Osteocyte (in vitro differentiated cells): ENCODE results near the gene TMEM14A. TPM values are rescaled to one million over a fixed set of nuclear protein-coding genes. Genes with fewer than 3 reads are reported as not detected.

ENCODE experiments used
- DNase-seq: peaks from one replicate; pipeline ENCODE4 v3.0.0; 2021; ENCODE audit warnings: mixed read lengths; ENCODE audit not compliant: unreplicated experiment; ENCODE audit errors: extremely low spot score
- H3K27ac Mint-ChIP-seq: one replicate; pipeline ENCODE4 v1.8.0; 2021; ENCODE audit warnings: mild to moderate bottlenecking, mixed read lengths; ENCODE audit not compliant: unreplicated experiment
- H3K27me3 Mint-ChIP-seq: one replicate; pipeline ENCODE4 v1.8.0; 2021; ENCODE audit warnings: mixed read lengths; ENCODE audit not compliant: unreplicated experiment
- H3K36me3 Mint-ChIP-seq: one replicate; pipeline ENCODE4 v1.8.0; 2021; ENCODE audit warnings: mixed read lengths; ENCODE audit not compliant: unreplicated experiment
- H3K4me1 Mint-ChIP-seq: one replicate; pipeline ENCODE4 v1.8.0; 2021; ENCODE audit warnings: mixed read lengths; ENCODE audit not compliant: unreplicated experiment
- H3K4me3 Mint-ChIP-seq: one replicate; pipeline ENCODE4 v1.8.0; 2021; ENCODE audit warnings: mild to moderate bottlenecking, moderate library complexity, mixed read lengths; ENCODE audit not compliant: unreplicated experiment
- H3K9me3 Mint-ChIP-seq: one replicate; pipeline ENCODE4 v1.8.0; 2021; ENCODE audit warnings: mixed read lengths; ENCODE audit not compliant: unreplicated experiment
- total RNA-seq: library from RNA; stranded (reverse); gene quantifications from 2 replicates; pipeline ENCODE4 v1.2.1, GENCODE V29; 2021
- TF ChIP-seq, protein P1 (sequence below): fragments of 200-600 bp; sonication (generic); IDR thresholded peaks from 2 replicates; pipeline ENCODE4 v1.5.0; 2021; ENCODE audit warnings: antibody characterized with exemption, mild to moderate bottlenecking, moderate library complexity

TMEM14A gene
- total RNA-seq, 1 donor from 2014 or later: 20.4 TPM

DNA sequence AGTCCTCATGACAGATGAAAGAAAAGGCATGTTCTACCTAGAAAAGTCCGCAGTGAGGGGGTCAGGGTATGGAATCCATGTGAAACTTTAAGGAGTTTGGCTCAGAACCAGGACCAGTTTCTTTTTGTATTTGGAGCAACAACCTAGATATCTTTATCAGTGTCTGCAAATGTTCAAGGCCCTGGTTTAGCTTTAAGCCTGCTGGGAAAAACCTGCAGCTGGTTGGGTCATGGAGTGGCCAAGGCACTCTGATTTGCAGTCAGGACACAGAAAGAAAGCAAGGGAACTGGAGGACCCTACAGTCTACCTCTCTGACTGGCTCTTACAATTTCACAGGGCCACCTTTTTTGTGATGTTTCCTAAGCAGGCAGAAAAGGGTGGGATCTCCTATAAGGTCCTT lies 58.7 kb downstream of the TMEM14A start:
- Mint-ChIP-seq H3K4me3 (no peak overlapping the region), H3K4me1 (peaks cover 3% of the 10 kb centered on the region), H3K27ac (no peak overlapping the region), H3K27me3 (no peaks in the 10 kb centered on the region), H3K9me3 (no peaks in the 10 kb centered on the region), H3K36me3 (no peaks in the 10 kb centered on the region)
- TF ChIP-seq, protein P1, sequence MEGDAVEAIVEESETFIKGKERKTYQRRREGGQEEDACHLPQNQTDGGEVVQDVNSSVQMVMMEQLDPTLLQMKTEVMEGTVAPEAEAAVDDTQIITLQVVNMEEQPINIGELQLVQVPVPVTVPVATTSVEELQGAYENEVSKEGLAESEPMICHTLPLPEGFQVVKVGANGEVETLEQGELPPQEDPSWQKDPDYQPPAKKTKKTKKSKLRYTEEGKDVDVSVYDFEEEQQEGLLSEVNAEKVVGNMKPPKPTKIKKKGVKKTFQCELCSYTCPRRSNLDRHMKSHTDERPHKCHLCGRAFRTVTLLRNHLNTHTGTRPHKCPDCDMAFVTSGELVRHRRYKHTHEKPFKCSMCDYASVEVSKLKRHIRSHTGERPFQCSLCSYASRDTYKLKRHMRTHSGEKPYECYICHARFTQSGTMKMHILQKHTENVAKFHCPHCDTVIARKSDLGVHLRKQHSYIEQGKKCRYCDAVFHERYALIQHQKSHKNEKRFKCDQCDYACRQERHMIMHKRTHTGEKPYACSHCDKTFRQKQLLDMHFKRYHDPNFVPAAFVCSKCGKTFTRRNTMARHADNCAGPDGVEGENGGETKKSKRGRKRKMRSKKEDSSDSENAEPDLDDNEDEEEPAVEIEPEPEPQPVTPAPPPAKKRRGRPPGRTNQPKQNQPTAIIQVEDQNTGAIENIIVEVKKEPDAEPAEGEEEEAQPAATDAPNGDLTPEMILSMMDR: no peak
- peak; percentile 38 for DNase-seq

DNA sequence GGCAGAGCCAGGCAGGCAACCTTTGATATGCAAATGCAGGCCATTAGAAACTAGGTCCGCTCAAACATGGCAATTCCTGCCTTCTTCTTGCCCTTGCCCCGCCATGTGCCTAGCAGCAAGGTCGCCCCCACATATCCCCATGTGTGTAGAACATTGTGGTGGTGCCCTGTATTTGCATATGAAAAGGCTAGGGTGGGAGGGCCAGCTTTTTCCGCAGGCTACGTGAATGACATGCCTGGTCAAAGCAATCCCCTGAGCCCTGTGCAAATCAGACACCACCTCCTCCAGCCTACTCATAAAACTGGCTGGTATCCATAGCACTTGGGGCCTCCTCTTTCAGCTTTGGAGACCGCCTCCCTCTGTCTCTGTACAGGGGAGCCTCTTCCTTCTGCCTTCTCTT lies 60.8 kb downstream of the TMEM14A start:
- Mint-ChIP-seq H3K9me3 (no peaks in the 10 kb centered on the region), H3K27me3 (no peaks in the 10 kb centered on the region), H3K4me1 (peaks cover 3% of the 10 kb centered on the region), H3K27ac (no peak overlapping the region), H3K36me3 (no peaks in the 10 kb centered on the region), H3K4me3 (no peak overlapping the region)
- DNase-seq: no peak
- TF ChIP-seq, protein P1: no peak

DNA sequence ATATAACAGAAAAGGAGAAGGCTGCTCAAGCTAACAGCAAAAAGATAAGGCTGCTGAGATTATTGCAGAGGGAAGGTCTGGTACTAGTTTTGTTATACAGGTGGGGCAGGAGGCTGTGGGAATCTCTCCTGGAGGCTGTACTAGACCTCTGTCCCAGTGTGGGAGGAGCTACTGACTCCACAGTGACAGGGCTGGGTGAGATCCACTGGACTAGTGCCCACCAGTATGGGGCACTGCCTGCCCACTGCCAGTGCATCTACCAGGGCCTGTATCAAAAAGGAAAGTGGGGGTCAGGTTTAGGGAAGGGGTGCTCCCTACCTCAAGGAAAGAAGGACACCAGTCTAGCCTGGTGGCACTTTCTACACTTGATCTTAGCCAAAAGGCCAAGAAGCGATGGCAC lies 62.3 kb downstream of the TMEM14A start:
- Mint-ChIP-seq H3K4me1 (peaks cover 3% of the 10 kb centered on the region), H3K9me3 (no peaks in the 10 kb centered on the region), H3K27me3 (no peaks in the 10 kb centered on the region), H3K36me3 (no peaks in the 10 kb centered on the region), H3K4me3 (no peak overlapping the region), H3K27ac (no peak overlapping the region)
- no peak for DNase-seq
- TF ChIP-seq, protein P1: no peak

DNA sequence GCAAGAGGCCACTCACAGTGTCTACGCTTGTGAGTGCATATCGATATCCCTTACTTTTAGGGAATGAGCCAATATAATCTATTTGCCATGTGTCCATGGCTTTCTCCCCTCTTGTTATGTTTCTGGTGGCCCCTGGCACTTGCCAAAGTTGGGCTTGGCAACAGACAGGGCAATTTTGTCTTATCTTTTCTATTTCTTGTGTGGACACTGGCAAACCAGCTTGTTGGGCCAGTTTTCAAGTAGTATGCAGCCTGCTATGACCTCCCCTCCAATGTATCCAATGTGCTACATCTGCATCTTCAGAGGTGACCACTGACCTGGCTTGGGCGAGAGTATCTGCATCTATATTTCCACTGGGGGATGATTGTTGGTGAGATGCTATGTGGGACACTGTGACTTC lies 63.2 kb downstream of the TMEM14A start:
- no peak overlapping the region for H3K4me3 Mint-ChIP-seq
- H3K27ac Mint-ChIP-seq: no peak overlapping the region
- no peak for DNase-seq
- H3K36me3 Mint-ChIP-seq: no peaks in the 10 kb centered on the region
- no peaks in the 10 kb centered on the region for H3K4me1 Mint-ChIP-seq
- no peaks in the 10 kb centered on the region for H3K9me3 Mint-ChIP-seq
- TF ChIP-seq, protein P1: no peak
- H3K27me3 Mint-ChIP-seq: no peaks in the 10 kb centered on the region

DNA sequence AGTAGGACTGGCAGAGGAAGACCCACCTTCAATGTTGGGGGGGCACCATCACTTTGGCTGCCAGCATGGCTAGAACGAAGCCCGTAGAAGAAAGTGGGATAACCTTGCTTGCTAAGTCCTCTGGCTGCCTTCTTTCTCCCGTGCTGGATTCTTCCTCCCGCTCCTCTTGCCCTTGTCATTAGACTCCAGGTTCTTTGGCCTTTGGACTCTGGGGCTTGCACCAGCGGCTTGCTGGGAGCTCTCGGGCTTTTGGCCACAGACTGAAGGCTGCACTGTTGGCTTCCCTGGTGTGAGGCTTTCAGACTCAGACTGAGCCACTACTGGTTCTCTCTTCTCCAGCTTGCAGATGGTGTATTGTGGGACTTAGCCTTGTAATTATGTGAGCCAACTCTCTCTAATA lies 64.2 kb downstream of the TMEM14A start:
- TF ChIP-seq, protein P1: no peak
- no peaks in the 10 kb centered on the region for H3K4me1 Mint-ChIP-seq

More for the DNA sequence above, 64.2 kb downstream of the TMEM14A start:
- Mint-ChIP-seq H3K27ac (no peak overlapping the region), H3K27me3 (no peaks in the 10 kb centered on the region), H3K36me3 (no peaks in the 10 kb centered on the region), H3K9me3 (peaks cover 5% of the 10 kb centered on the region), H3K4me3 (no peak overlapping the region)
- DNase-seq: no peak
